Neutrophil (primary cell): ENCODE measurements around the gene TTLL9.

Experiments used
- H3K27ac ChIP-seq: fragments of 200-600 bp; sonication (generic); 2 replicates; pipeline ENCODE4 v1.5.1; 2016; ENCODE audit warnings: mild to moderate bottlenecking, moderate library complexity
- H3K27me3 ChIP-seq: fragments of 200-600 bp; sonication (generic); 2 replicates; pipeline ENCODE4 v1.6.0; 2016; ENCODE audit warnings: mild to moderate bottlenecking
- H3K36me3 ChIP-seq: fragments of 200-600 bp; sonication (generic); 2 replicates; pipeline ENCODE4 v1.5.1; 2017
- H3K4me1 ChIP-seq, 2 experiments: fragments of 200-600 bp in 1 of 2; sonication (generic) in 1 of 2; 1 replicate in 1 of 2; 2 replicates in 1 of 2; pipeline versions ENCODE4 v1.5.1 to v1.6.1; 2013 to 2016; ENCODE audit warnings: low read depth in 1 of 2, low read length in 1 of 2, mild to moderate bottlenecking in 1 of 2, moderate library complexity in 1 of 2; ENCODE audit not compliant: control insufficient read depth in 1 of 2, insufficient read depth in 1 of 2
- H3K4me3 ChIP-seq, 2 experiments: fragments of 200-600 bp in 1 of 2; sonication (generic) in 1 of 2; 1 replicate in 1 of 2; 2 replicates in 1 of 2; pipeline ENCODE4 v1.5.1; 2013 to 2016; ENCODE audit warnings: low read depth in 1 of 2, low read length in 1 of 2, mild to moderate bottlenecking in 1 of 2, moderate library complexity in 1 of 2
- H3K9me3 ChIP-seq: fragments of 200-600 bp; sonication (generic); 2 replicates; pipeline ENCODE4 v1.5.1; 2016
- CTCF ChIP-seq: fragments of 200-600 bp; sonication (generic); IDR thresholded peaks from 2 replicates; pipeline ENCODE4 v1.5.1; 2016; ENCODE audit warnings: antibody characterized with exemption

Gene TTLL9

GRCh38 chr20:31962761-31963160 is 92.3 kb downstream of the TTLL9 start:
- H3K9me3 ChIP-seq = no peaks in the 10 kb centered on the region
- H3K4me3 ChIP-seq = no peak overlapping the region
- peaks cover 91% of the 10 kb centered on the region for H3K27me3 ChIP-seq
- H3K27ac ChIP-seq = no peak overlapping the region
- no peak for TF ChIP-seq CTCF
- H3K36me3 ChIP-seq = no peaks in the 10 kb centered on the region
- no peaks in the 10 kb centered on the region for H3K4me1 ChIP-seq

- no peak overlapping the region for H3K27ac ChIP-seq
Observed at GRCh38 chr20:31963889-31964288, 93.5 kb downstream of the TTLL9 start.

GRCh38 chr20:31966991-31967655 is 96.7 kb downstream of the TTLL9 start:
- Histone ChIP-seq H3K27me3 (peaks cover 100% of the 10 kb centered on the region), H3K27ac (no peak overlapping the region), H3K4me3 (no peak overlapping the region), H3K9me3 (no peaks in the 10 kb centered on the region), H3K4me1 (peaks cover 4 to 6% of the 10 kb centered on the region in 2 experiments), H3K36me3 (no peaks in the 10 kb centered on the region)
- TF ChIP-seq CTCF = no peak

More at GRCh38 chr20:31963889-31964288, 93.5 kb downstream of the TTLL9 start:
- Histone ChIP-seq H3K36me3 (no peaks in the 10 kb centered on the region), H3K9me3 (no peaks in the 10 kb centered on the region), H3K4me3 (no peak overlapping the region), H3K4me1 (peaks cover 4 to 6% of the 10 kb centered on the region in 2 experiments), H3K27me3 (peaks cover 93% of the 10 kb centered on the region)
- TF ChIP-seq CTCF = no peak

- Histone ChIP-seq H3K27me3 (peaks cover 100% of the 10 kb centered on the region), H3K4me3 (peak within 1 kb of the TSS; percentile 44 to 58), H3K9me3 (no peaks in the 10 kb centered on the region), H3K4me1 (peaks cover 4 to 6% of the 10 kb centered on the region in 2 experiments), H3K27ac (no peak within 1 kb of the TSS), H3K36me3 (no peaks in the 10 kb centered on the region)
- no peak for TF ChIP-seq CTCF
Observed at GRCh38 chr20:31967830-31968249, 97.4 kb downstream of the TTLL9 start, which contains the start of gene XKR7. TSS of gene XKR7 (plus strand) at chr20:31968151. CDS start at chr20:31968176, 25 bp downstream.

- no peaks in the 10 kb centered on the region for H3K36me3 ChIP-seq
- H3K27me3 ChIP-seq = peaks cover 97% of the 10 kb centered on the region
- no peaks in the 10 kb centered on the region for H3K9me3 ChIP-seq
- no peak overlapping the region for H3K27ac ChIP-seq
- H3K4me1 ChIP-seq = peaks cover 4 to 6% of the 10 kb centered on the region in 2 experiments
- H3K4me3 ChIP-seq = peak overlapping the region; percentile 44 to 58
- TF ChIP-seq CTCF = no peak
Observed at GRCh38 chr20:31968291-31969126, 98.1 kb downstream of the TTLL9 start.
